Stimulated activated naive CD4-positive, alpha-beta T cell treated with Interleukin-2 at 50 U/mL for 16 hours (primary cell): ENCODE measurements around the gene FAIM2.
"Not testable (repeated sequence)": the region's sequence is repeated elsewhere in the genome, so short reads cannot be mapped to it uniquely, and the experiment has no call there.

Source experiments
- DNase-seq: peaks from one replicate; lab custom pipeline; 2025; lab: John Stamatoyannopoulos, UW

The FAIM2 gene

DNA sequence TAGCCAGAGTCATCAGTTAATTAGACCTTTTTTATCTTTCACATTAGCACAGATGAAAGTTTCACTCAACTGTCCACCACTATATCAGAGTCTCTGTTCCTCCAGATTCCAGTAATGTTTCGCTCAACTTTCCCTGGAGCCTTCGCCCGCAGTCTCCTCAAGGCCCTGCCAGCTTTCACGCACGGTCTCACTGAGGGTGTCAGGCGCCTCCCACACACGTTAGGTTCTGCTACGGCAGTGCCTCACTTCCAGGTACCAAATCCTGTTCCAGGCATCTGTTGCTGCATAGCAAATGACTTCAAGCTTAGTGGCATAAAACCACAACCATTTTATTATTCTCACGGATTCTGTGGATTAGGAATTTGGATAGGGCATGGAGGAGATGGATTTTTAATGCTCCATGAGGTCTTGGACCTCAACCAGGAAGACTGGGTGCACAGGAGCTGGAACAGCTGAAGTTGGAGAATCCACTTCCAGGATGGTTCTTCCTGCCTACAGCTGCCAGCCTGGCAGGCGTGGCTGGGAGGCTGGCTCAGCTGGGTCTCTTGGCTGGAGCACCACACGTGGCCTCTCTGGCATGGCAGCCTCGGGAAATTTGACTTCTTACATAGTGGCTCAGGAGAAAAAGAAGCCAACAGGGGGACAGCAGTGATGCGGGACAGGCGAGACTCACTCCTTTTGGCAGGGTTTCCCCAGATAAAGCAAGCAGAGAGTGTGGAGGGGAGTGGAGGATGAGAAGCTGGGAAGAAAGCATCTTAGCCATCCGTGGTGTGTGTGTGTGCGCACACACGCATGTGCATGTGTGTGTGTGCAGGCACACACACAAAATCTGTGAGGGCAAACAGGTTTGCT, 39.5 kb downstream of the FAIM2 start:
- no peak for DNase-seq

DNA sequence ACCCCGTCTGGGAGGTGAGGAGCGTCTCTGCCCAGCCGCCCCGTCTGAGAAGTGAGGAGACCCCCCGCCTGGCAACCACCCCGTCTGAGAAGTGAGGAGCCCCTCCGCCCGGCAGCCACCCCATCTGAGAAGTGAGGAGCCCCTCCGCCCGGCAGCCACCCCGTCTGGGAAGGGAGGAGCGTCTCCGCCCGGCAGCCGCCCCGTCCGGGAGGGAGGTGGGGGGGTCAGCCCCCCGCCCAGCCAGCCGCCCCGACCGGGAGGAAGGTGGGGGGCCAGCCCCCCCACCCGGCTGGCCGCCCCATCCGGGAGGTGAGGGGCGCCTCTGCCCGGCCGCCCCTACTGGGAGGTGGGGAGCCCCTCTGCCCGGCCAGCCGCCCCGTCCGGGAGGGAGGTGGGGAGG, 42.8 kb downstream of the FAIM2 start:
- DNase-seq: not testable (repeated sequence)

DNA sequence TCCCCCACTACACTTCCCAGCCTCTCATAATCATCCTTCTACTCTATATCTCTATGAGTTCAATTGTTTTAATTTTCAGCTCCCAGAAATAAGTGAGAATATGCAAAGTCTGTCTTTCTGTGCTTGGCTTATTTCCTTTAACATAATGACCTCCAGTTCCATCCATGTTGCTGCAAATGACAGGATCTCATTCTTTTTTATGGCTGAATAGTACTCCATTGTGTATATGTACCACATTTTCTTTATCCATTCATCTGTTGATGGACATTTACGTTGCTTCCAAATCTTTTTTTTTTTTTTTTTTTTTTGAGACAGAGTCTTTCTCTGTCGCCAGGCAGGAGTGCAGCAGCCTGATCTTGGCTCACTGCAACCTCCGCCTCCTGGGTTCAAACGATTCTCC, 47.8 kb downstream of the FAIM2 start:
- not testable (repeated sequence) for DNase-seq

DNA sequence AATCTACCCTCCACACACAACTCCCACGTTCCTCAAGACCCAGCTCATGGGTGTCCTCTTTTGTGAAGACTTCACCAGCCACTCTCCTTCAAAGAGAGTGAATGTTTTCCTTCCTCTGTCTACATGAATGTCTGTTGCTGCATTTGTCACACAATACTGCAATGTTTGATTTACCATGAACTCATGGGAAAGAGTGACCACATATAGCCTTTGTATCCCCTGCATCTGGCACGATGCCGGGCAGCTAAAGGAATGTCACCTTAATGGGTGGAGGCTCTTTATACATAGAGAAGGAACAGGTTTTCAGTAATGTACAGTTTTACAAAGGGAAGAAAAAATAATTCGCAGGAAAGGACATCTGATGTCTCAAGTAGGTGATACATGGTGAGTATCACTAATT, 48.7 kb downstream of the FAIM2 start:
- no peak for DNase-seq

DNA sequence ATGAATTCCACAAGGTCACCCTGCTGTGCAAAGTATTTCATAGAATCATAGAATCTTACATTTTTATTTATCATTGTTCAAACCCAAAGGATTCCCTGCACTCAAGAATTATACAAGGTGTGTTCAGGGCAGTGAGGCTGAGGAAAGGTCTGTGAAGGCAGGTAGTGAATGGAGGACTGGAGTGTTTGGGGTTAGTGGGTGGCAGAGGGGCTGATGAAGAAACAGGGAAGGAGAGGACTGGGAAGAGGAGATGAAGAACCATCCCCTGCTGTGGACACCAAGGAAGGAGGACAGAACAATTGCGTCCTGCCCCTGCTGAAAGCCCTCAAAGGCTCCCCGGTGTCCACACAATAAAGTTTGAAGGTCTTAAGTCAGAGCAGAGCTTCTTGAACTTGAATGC, 50.0 kb downstream of the FAIM2 start:
- no peak for DNase-seq

DNA sequence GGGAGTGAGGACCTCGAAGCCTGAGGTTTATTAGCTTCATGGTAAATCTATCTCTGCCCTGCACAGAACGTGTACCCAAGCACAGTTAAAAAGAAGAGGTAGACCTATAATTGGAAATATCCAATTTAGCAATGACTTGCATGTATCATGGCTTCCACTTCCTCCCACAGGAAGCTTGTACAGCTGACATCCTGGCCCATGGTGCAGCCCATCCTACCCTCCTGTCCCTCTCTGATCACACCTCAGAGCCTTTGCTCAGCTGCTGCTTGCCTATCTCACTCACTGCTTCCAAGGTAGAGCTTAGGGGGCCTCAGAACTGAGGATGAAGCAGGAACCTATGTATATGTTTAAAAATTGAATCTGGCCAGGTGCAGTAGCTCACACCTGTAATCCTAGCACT, 56.5 kb downstream of the FAIM2 start:
- no peak for DNase-seq

DNA sequence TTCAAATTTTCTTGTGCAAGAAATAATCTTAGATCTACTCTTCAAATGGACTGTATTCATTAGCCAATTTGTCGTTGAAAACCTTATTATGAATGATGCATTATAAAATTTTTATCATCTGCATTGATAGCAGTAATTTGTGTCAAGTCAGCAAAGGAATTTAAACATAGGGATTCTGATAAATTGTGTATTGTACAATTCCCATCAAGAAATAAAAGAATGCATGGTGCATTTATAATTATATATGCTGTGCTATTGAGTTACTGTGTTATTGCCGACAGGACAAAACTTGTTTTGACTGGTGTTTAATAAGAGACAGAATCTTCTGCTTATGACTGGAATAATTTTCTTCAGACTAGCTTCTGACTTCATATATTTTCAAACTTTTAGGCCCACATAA, 57.7 kb downstream of the FAIM2 start:
- DNase-seq: no peak

DNA sequence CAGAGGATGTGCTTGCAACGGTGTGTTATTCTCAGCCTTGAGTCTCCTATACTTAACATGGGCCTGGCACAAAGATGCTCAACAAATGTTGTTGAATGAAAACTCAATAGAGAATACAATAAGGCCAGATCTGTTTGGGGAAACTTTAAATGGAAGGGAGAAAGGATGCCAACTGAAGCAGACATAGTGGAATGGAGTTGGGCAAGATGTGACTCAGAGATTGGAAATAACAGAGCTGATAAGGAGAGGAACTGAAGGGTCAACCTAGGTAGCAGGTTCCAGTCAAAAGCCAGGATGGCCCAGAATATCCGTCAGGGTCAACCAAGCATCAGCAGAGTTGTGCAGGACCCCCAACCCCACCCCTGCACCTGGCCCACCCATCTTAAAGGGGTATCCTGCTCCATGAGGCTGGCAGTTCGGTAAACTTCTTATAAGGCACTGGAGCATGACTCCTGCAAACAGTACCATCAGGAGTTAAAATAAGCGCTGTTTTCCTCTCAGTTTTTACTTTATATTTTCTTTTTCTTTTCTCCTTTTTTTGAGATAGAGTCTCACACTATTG, 59.7 kb downstream of the FAIM2 start:
- DNase-seq: no peak

DNA sequence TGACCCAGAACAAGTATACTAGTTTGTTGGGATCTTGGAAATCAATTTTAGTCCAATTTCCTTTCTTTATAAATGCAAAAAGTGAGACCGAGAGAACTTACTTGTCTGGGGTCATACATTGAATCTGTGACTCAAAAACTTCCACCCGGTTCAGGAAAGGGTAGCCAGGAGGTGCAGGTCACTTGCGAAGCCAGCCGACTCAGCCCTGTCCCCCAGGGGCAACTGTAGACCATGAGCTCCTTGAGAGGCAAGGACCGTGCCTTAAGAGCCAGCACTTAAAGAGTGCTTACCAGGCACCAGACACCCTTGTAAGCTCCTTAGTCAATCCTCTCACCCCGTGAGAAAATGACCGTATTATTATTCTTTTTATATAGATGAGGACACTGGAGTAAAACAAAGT, 60.3 kb downstream of the FAIM2 start:
- DNase-seq: no peak

DNA sequence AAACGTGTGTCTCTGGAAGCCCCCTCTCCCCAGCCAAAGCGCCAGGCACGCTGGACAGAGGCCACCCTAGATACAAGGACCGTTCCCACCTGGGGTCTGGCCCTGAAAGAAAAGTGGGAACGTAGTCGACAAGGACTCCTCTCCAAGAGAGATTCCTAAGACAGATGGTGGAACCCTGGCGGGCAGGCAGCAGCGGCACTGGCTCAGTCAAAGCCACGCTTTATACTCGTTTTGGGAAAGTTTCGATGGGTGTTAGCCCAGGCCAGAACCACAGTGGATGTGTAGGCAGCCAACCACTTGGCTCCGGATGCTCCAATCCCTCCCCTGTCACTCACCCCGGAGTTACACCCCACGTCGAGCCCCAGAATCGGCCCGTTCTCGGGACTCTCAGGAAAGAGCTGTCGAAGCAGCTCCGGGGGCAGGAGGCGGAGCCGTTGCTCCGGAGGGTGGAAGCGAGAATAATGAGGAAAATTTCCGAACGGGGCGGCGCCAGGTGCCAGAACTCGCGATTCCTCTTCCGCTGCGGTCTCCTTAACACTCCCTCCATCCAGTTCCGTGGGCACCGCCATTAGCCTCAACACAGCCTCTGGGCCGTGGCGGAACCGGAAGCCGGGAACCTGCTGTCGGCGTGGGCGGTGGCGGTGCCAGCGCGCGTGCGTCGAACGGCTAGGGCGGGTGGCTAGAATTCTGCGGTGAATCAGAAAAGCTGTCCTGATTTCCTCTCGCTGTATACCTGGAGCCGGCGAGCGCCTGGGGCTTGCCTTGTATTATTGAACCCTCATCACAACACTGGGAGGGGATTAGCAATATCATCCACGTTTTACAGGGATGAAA, 61.0 kb downstream of the FAIM2 start, which contains the start of gene BCDIN3D:
Gene BCDIN3D, minus strand, starts transcription at position 588 of the 834 bp plus-strand sequence. Its CDS starts 19 bp downstream, at position 569.
- DNase-seq: peak; percentile 92

DNA sequence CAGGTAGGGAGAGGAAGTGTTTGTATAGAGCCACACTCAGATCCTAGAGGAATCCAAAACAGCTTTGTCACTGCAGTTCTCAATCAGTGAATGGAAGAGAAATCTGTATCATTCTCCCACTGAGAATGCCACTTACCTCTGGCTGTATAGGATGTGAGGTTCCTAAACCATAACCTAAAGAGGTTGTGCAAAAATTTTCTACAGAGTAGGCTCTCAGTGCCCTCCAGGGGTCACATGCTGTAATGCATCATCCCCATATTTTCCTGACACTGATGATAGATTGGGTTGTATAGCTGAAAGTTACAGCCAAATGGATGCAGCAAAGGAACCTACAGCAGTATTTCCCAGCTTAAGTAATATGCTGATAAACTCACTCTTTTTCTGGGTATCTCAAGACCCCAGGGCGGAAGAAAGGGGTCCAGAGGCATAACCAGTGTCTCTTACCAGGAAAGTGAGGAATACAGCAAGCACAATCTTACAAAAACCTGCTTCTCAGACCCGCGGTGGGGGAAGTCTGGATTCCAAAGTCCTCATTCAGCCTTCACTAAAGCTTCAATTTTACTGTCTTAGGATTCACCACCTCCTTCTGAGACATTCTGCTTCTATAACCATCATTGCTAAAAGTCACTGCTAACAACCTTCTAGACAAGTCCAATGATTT, 64.6 kb downstream of the FAIM2 start:
- no peak for DNase-seq

DNA sequence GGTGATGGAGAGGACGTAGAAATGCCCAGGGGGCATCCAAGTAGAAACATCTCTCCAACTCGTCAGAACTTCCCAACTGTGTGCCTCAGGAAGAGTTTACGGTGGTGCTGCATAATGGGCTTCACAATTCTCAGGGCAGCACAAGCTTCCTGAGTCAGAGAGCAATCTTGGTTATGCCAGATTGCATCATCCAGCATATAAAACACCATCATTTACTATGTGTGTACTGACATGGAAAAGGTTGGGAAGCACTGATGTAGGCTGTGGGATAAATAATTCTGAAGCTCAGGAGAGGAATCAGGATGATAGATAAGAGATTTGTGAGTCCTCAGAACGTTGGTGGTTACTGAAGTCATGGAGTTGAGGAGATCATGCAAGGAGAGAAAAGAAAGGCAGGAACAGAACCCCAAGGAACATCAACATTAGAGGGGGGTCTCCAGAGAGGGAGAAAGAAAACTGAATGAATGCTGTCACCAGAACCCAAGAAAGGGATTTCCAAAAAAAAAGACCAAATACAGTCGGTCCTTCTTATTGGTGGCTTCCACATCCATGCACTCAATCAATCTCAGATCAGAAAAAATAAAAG, 70.8 kb downstream of the FAIM2 start:
- no peak for DNase-seq

DNA sequence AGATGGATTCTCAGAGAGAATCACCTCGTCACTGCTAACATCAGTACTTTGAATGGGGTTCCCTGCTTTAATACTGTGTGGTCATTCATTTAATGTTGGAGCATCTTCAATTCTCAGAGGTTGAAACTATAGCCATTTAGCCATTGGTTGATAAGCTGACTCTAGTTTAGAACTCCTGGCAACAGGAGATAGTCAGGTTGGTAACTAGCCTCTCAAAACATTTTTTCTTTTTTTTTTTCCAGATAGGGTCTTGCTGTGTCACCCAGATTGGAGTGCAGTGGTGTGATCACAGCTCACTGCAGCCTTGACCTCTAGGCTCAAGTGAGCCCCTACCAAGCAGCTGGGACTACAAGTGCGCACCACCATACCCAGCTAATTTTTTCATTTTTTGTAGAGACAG, 72.0 kb downstream of the FAIM2 start:
- no peak for DNase-seq

DNA sequence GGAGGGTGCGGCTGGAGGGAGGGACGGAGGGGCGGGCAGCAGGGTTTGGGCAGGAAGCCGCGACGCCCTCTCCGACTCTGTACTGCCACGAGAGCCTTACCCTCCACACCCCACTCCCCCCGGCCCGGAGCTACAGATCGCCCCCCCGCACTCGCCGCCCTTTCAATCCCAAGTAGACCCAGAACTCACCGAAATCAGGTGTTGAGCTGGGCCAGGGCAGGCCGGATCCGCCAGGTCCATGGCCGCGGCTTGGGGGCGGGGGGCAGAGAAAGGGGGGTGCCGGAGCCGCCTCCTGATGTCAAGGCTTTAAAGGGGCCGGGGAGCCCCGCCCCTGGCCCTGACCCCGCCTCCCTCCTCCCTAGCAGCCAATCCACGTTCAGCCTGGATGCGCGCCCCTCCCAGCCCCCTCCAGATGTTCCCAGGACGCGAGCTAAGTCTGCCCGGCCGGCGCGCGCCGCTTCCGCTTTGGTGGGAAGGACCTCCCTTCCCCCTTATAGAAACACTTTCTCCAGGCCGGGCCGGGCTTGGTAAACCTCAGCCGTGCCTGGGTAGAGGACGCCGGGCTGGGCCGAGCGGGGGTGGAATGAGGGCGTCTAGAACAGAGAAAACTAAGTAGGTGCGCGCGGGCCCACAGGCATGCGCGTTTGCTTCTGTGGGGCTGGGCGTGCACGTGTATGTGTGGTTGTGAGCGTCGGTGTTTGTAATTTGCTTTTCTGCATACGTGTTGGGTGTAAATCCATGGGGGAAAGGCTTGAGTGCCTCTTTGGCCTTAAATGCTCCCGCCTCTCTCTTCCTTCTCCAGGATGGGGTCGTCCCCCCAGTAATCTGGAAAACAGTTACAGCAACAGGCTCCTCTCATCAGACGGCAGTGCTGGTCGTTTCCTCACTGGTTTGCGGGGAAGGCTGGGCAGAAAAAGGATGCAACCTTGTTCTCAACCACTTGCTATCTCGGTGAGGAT, 75.3 kb downstream of the FAIM2 start, which contains the start of gene NCKAP5L:
Gene NCKAP5L, minus strand, starts transcription at position 281 of the 959 bp plus-strand sequence. CDS start 24,369 bp downstream, outside the sequence.
- peak; percentile 92 for DNase-seq

DNA sequence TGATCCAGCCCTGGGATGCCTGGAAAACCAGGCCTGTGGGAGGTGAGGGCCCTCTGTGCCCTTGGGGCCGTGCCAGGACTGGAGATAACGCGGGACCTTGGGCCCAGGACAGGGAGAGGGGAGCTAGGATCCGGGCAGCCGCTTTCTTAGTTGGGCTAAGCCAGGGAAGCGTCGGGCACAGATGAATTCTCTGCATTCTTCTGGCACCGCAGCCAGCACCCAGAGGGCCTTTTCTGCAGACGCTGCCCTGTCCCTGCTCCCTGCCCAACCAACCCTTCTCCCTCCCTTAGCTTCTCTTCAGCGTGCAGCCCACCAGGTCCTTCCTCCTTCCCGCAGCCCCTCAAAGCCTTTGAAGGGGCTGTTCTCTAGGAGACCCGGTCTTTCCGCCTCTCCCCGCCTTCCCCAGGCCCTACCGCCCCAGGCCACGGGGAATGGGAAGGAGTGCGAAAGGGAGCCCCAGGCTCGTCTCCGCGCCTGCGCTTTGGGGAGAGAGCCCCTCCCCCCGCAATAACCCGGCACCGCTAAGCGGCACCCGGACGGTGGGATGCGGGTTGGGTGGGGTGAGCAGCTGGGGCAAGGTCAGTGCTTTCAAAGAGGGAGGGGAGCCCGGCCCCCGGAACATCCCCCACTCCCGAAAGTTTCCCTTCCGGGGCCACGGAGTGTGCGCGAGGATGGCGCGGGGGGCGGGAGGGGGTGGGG, 76.2 kb downstream of the FAIM2 start:
- no peak for DNase-seq

DNA sequence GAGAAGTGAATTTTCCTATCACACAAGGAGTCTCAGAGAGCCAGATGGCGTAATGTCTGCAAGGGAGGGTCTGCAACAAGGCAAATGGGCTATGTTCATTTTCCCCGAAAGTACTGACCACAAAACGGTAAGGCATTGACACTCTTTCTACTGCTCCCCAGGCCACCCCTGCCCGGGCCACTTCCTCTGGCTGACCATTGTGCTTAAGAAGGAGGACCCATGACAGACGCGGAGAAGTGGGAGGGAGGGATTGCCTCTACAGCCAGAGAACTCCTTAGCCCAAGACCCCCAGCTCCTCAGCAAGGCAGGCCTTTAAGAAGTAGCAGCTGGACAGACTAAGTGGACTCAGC, 76.7 kb downstream of the FAIM2 start:
- DNase-seq: no peak

DNA sequence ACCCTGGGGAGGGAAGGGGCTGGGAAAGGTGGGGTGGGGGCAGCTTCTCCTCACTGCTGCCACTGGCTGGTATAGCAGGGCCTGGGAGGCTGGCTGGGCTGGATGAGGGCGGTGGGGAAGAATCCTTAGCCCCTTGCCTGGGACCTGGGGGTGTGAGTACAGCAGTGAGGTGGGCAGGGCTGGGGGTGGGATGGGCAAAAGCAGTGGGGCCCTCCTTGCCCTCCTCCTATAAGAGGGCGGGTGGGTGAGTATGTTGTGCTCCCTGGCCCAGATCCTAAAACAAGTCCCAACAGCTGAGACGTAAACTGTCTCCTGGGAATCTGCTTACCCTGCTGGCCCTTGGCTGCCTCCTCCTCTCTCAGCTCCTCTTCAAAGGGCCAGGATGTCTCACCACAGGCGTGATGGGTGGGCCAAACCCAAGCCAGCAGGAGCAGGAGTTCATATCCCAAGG, 77.7 kb downstream of the FAIM2 start:
- no peak for DNase-seq

DNA sequence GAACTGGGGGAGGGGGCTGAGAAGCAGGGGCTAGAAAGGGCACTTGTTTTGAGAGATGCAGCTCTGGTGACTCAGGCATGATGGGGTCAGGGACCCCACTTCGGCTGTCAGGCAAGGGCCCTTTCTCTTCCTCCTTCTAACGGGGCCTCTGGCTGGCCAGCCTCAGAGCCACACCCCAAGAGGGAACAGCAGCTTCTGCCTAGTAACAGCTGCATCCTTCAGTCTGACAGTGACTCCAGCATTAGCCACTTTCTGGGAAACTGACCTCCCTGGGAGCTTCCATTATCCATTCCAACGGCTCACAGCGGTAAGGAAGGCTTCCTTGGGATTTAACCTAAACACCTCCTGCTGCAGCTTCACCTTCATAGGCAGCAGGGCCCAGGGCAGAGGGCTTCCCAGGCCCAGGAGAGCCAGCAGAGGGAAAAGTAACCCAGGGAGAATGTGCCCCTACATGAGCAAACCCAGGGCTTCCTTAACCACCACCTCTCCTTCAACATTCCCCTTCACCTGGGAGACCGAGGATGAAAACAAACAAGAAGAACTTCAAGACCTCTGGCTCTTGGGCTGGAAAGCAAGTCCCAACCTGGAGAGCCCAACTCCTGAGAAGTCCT, 78.2 kb downstream of the FAIM2 start:
- no peak for DNase-seq

DNA sequence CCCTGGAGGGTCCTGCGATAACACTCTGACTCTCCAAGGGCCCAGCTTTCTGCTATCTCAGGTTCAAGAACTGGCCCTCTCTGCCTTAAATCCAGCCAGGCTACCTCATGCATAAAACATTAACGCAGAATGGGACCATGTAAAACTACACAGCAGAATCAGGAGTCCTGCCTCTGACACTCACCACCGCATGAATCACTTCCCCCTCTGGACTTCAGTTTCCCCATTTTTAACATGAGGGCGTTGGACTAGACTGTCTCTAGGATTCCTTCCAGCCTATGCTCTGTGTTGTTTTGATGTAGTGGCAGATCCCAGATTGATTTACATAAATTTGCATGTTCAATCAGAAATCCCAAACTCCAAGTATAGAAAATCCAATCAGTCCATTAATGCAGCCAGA, 78.8 kb downstream of the FAIM2 start:
- no peak for DNase-seq
